SK-N-SH (cell line): ENCODE data around the gene E4F1.

Experiments used
- EZH2phosphoT487 ChIP-seq: fragments of 200-600 bp; sonication (generic); IDR thresholded peaks from 2 replicates; pipeline ENCODE4 v1.6.1; 2017; ENCODE audit warnings: low read depth, mixed run types, mild to moderate bottlenecking, antibody characterized with exemption, moderate library complexity, borderline replicate concordance
- FOSL2 ChIP-seq: IDR thresholded peaks from 2 replicates; pipeline ENCODE4 v1.4.0; 2012; ENCODE audit warnings: low read depth, mild to moderate bottlenecking, moderate library complexity, borderline replicate concordance
- YY1 ChIP-seq: IDR thresholded peaks from 2 replicates; pipeline ENCODE4 v1.4.0; 2012; ENCODE audit warnings: low read depth, mild to moderate bottlenecking
- ZBTB33 ChIP-seq: IDR thresholded peaks from 2 replicates; pipeline ENCODE4 v1.4.0; 2012; ENCODE audit warnings: low read depth, borderline replicate concordance
- TF ChIP-seq, protein P1 (sequence below): fragments of 200-600 bp; sonication (generic); IDR thresholded peaks from 2 replicates; pipeline ENCODE4 v1.6.1; 2017; ENCODE audit warnings: antibody characterized with exemption, mild to moderate bottlenecking, moderate library complexity

DNA sequence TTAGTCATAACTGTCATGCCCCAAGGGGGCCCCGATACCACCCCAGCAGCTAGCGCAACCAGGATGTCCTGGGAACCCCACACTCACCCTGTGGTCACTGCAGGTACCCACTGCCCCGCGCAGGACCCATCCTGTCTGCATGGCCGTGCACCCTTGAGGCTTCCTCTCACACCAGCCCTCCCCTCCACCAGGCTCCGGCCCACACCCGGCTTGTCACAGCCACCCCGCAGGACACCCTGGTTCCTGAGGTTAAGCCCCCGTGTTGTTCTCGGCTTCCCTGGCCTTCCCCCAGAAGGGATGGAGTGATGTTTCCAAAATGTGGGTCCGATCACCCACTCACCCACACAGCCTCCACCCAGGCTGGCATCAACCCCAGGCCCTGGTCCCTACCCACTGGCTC, 20.4 kb downstream of the E4F1 start:
- TF ChIP-seq ZBTB33, result no peak
- TF ChIP-seq, protein P1, sequence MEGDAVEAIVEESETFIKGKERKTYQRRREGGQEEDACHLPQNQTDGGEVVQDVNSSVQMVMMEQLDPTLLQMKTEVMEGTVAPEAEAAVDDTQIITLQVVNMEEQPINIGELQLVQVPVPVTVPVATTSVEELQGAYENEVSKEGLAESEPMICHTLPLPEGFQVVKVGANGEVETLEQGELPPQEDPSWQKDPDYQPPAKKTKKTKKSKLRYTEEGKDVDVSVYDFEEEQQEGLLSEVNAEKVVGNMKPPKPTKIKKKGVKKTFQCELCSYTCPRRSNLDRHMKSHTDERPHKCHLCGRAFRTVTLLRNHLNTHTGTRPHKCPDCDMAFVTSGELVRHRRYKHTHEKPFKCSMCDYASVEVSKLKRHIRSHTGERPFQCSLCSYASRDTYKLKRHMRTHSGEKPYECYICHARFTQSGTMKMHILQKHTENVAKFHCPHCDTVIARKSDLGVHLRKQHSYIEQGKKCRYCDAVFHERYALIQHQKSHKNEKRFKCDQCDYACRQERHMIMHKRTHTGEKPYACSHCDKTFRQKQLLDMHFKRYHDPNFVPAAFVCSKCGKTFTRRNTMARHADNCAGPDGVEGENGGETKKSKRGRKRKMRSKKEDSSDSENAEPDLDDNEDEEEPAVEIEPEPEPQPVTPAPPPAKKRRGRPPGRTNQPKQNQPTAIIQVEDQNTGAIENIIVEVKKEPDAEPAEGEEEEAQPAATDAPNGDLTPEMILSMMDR, result no peak
- no peak for TF ChIP-seq EZH2phosphoT487
- no peak for TF ChIP-seq YY1
- no peak for TF ChIP-seq FOSL2
